Nucleus accumbens (tissue), 56 donors: ENCODE measurements around the gene LTC4S.

Experiments
- DNase-seq, 56 donors: peaks; one replicate each; lab custom pipeline; 2025; lab: John Stamatoyannopoulos, UW

The LTC4S gene

DNA sequence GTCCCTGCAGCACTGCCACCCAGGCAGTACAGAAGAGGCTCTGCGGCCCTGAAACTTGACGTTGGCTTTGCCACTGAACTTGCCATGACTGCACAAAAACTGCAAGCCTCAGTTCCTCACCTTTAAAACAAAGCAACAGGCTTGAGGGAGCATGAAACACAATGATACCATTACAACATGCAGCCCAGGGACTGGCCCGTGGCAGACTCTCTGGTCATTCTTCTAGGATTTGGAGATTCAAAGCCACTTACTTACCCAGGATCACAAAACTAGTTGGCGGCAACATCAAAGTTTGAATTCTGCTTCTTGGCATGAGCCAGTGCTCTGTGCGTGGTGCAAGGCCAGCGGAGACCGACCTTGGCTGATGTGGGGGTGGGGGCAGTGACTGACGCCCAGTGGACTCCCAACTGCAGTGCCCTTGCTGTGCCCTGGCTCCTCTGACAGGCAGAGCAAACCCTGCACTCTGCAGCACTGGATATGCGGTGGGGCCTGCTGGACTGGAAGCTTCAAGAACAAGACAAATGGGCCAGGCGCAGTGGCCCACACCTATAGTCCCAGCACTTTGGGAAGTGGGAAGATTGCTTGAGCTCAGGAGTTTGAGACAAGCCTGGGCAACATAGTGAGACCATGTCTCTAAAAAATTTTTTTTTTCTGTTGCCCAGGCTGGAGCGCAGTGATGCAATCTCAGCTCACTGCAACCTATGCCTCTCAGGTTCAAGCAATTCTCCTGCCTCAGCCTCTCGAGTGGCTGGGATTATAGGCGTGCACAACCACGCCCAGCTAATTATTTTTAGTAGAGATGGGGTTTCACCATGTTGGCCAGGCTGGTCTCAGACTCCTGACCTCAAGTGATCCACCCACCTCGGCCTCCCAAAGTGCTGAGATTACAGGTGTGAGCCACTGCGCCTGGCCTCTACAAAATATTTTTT lies 45.8 kb downstream of the LTC4S start:
- no peak for DNase-seq

DNA sequence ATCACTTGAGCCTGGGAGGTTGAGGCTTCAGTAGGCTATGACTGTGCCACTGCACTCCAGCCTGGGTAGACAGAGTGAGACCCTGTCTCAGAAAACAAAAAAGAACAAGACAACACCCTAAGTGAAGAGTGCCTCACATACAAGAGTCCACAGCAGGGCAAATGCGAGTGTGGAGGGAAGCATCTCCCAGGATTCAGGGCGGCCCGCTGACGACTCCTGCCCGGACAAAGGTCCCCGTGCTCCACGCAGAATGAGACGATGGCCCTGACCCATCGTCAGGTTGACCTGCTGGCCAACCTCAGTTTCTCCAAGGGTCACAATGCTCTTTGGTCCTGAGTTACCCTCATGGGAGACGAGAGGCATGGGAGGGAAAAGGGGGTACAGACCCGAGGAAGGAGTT lies 46.5 kb downstream of the LTC4S start:
- no peak for DNase-seq

DNA sequence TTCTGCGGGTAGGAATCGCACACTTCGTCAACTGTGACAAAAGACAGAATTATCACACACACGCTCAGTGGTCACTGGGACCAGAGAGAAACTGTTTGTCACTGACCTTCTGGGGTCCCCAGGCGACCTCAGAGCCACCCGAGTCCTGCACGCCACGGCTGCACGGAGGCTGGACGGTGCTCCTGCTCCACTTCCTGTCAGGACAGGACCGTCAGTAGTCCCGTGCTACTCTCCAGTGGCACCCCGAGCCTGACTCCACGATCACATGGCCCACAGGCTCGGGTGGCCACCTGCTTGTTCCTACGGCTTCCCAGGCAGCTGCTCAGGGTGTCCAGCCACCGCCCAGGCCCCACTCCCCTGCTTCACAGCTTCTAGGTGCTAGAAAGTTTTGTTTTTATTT lies 47.0 kb downstream of the LTC4S start:
- DNase-seq: no peak

DNA sequence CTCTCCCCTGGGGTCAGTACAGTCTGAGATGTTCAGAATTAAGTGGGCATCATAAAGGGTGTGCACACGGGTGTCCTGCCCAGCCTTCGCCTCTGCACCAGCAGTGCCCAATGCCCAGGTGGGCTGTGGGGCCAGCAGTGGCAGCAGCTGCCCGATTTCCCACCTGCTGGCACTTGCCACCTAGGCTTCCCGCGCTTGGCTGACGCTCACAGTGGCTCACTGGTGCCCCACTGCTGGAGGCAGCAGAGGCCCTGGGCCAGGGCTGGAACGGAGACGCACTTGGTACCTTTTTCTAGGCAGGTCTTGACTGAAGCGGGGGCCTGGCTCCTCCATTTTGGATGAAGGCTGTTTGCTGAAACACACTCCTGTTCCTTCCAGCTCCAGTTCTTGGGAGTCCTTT lies 47.8 kb downstream of the LTC4S start:
- no peak for DNase-seq
